ENCODE data around the gene TTC9C.

TTC9C gene

GRCh38 chr11:62707277-62707861, 20.9 kb upstream of the TTC9C start, which contains the start of the genes BSCL2 and GNG3:
Gene BSCL2 (minus strand): TSS chr11:62707424. CDS start chr11:62707195, 229 bp downstream.
Gene GNG3 (plus strand): TSS chr11:62707676. CDS start chr11:62708296, 620 bp downstream.
- TF ChIP-seq CTCF (IDR thresholded peaks at IDR 0.05; ENCODE audit: insufficient read depth, low read length, poor library complexity, severe bottlenecking) = no peak
- Histone ChIP-seq H3K79me2 (ENCODE audit: insufficient read depth, low read length) (no peaks in the 10 kb centered on the region), H4K20me1 (ENCODE audit: low read depth, low read length) (no peaks in the 10 kb centered on the region), H3K4me2 (ENCODE audit: low read depth, low read length, poor library complexity, severe bottlenecking) (peak within 1 kb of the TSS; percentile 69), H3K4me3 (ENCODE audit: insufficient read depth, low read length, poor library complexity, severe bottlenecking) (peak within 1 kb of the TSS; percentile 31), H3F3A (ENCODE audit: insufficient read depth) (peaks cover 13% of the 10 kb centered on the region; the same call in 1 of the 2 replicates), H3K9ac (ENCODE audit: low read length) (peak within 1 kb of the TSS; percentile 56), H2AFZ (ENCODE audit: low read depth, low read length, severe bottlenecking) (no peak within 1 kb of the TSS), H3K36me3 (ENCODE audit: low read length) (peaks cover 4% of the 10 kb centered on the region), H3K9me3 (ENCODE audit: insufficient read depth, low read length) (no peaks in the 10 kb centered on the region), H3K27ac (ENCODE audit: low read depth, low read length) (no peak within 1 kb of the TSS), H3K9me2 (replicated peaks; ENCODE audit: insufficient read depth, low read length) (no peaks in the 10 kb centered on the region), H3K27me3 (ENCODE audit: low read length) (no peaks in the 10 kb centered on the region)

DNA sequence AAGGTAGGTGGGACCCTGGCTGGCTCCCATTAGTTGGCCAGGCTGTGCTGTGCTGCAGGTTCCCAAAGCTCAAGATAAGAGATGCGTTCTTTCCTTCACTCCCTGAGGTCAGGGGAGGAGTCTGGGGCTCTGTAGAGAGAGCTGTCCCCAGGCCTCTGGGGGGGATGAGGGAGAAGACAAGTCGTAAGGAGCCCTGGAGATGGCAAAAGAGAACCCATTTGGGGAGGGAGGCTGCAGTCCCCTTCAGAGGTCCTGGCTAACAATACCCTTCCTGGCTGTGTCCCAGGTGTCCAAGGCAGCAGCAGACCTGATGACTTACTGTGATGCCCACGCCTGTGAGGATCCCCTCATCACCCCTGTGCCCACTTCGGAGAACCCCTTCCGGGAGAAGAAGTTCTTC, 19.9 kb upstream of the TTC9C start:
- H3K4me3 ChIP-seq (ENCODE audit: insufficient read depth, low read length, poor library complexity, severe bottlenecking) = no peak overlapping the region
- no peak overlapping the region for H3K4me2 ChIP-seq (ENCODE audit: low read depth, low read length, poor library complexity, severe bottlenecking)
- no peaks in the 10 kb centered on the region for H3K9me2 ChIP-seq (replicated peaks; ENCODE audit: insufficient read depth, low read length)
- no peaks in the 10 kb centered on the region for H4K20me1 ChIP-seq (ENCODE audit: low read depth, low read length)
- no peaks in the 10 kb centered on the region for H3K9me3 ChIP-seq (ENCODE audit: insufficient read depth, low read length)
- no peak overlapping the region for H3K9ac ChIP-seq (ENCODE audit: low read length)
- H3K79me2 ChIP-seq (ENCODE audit: insufficient read depth, low read length) = peaks cover 2% of the 10 kb centered on the region; the same call in 1 of the 2 replicates
- peaks cover 23% of the 10 kb centered on the region for H3F3A ChIP-seq (ENCODE audit: insufficient read depth)
- TF ChIP-seq EZH2phosphoT487 (conservative IDR thresholded peaks at IDR 0.05; ENCODE audit: low read length) = no peak
- no peak overlapping the region for H2AFZ ChIP-seq (ENCODE audit: low read depth, low read length, severe bottlenecking)
- H3K27me3 ChIP-seq (ENCODE audit: low read length) = no peaks in the 10 kb centered on the region
- peaks cover 5% of the 10 kb centered on the region for H3K36me3 ChIP-seq (ENCODE audit: low read length)
- H3K27ac ChIP-seq (ENCODE audit: low read depth, low read length) = no peak overlapping the region

DNA sequence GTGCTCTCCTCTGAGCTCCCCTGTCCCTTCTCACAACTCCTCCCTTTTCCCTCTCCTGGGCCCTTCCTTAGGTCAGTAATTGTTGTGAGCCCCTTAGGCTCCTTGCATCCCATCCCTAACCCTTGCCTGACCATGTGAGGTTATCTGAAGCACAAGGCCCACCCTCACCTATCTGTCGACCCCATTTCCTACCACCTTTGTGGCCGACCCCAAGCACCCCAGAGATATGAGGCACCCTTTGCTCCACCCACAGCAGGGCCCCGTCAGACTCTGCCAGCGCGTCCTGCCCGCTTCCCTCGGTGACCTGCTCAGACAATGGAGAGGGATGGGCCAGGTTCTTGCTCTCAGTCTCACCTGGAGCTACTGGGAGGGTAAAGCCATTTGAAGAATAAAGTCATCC, 19.5 kb upstream of the TTC9C start:
- Histone ChIP-seq H3K4me2 (ENCODE audit: low read depth, low read length, poor library complexity, severe bottlenecking) (no peak overlapping the region), H3K27ac (ENCODE audit: low read depth, low read length) (no peak overlapping the region), H3K27me3 (ENCODE audit: low read length) (no peaks in the 10 kb centered on the region), H4K20me1 (ENCODE audit: low read depth, low read length) (no peaks in the 10 kb centered on the region), H3K9ac (ENCODE audit: low read length) (no peak overlapping the region), H3K9me2 (replicated peaks; ENCODE audit: insufficient read depth, low read length) (no peaks in the 10 kb centered on the region), H2AFZ (ENCODE audit: low read depth, low read length, severe bottlenecking) (no peak overlapping the region), H3K36me3 (ENCODE audit: low read length) (peaks cover 8% of the 10 kb centered on the region), H3F3A (ENCODE audit: insufficient read depth) (peaks cover 24% of the 10 kb centered on the region), H3K9me3 (ENCODE audit: insufficient read depth, low read length) (no peaks in the 10 kb centered on the region), H3K79me2 (ENCODE audit: insufficient read depth, low read length) (peaks cover 5% of the 10 kb centered on the region; the same call in 1 of the 2 replicates), H3K4me3 (ENCODE audit: insufficient read depth, low read length, poor library complexity, severe bottlenecking) (no peak overlapping the region)
- TF ChIP-seq CTCF (IDR thresholded peaks at IDR 0.05; ENCODE audit: insufficient read depth, low read length, poor library complexity, severe bottlenecking) = no peak
- no peak for TF ChIP-seq EZH2phosphoT487 (conservative IDR thresholded peaks at IDR 0.05; ENCODE audit: low read length)

DNA sequence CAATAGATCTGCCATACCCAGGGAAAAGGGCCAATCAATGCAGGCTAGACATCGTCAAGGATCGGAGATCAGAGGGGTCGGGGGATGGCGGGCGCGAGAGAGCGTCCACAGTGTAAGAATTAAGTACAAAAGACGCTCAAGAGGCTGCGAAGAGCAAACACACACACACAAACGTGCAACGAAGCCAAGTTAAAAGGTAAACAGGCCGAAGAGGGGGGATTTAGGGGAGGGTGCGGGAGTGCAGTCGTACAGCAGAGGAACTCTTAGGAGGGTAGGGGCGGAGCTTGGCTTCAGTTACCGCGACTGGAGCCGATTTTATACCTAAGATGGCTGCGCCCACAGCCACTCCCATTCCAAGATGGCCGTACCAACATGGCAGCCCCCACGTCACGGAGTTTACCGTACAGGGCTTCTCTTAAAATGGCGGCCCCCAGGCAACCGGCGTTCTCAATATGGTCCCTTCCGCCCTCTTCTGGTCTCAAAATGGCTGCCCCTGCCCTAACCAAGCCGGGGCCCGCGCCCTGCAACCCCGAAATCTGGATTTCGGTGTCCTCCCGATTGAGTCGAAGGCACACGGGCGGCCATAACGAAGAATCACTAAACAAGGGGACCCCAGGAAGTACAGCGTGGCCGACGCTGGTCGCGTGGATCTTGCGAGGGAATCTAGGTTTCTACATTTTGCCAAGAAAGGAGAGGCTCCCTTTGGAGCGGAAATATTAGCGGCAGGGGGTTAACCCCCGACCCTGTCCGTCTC, 18.9 kb upstream of the TTC9C start:
- no peak for TF ChIP-seq CTCF (IDR thresholded peaks at IDR 0.05; ENCODE audit: insufficient read depth, low read length, poor library complexity, severe bottlenecking)
- H3K27ac ChIP-seq (ENCODE audit: low read depth, low read length) = no peak overlapping the region
- H3K4me3 ChIP-seq (ENCODE audit: insufficient read depth, low read length, poor library complexity, severe bottlenecking) = no peak overlapping the region
- H3K4me2 ChIP-seq (ENCODE audit: low read depth, low read length, poor library complexity, severe bottlenecking) = no peak overlapping the region
- no peak overlapping the region for H2AFZ ChIP-seq (ENCODE audit: low read depth, low read length, severe bottlenecking)
- no peaks in the 10 kb centered on the region for H4K20me1 ChIP-seq (ENCODE audit: low read depth, low read length)
- H3K9me2 ChIP-seq (replicated peaks; ENCODE audit: insufficient read depth, low read length) = no peaks in the 10 kb centered on the region
- H3K9ac ChIP-seq (ENCODE audit: low read length) = no peak overlapping the region
- no peaks in the 10 kb centered on the region for H3K27me3 ChIP-seq (ENCODE audit: low read length)
- no peaks in the 10 kb centered on the region for H3K9me3 ChIP-seq (ENCODE audit: insufficient read depth, low read length)
- peaks cover 24% of the 10 kb centered on the region for H3F3A ChIP-seq (ENCODE audit: insufficient read depth)
- H3K36me3 ChIP-seq (ENCODE audit: low read length) = peaks cover 8% of the 10 kb centered on the region
- peaks cover 5% of the 10 kb centered on the region; the same call in 1 of the 2 replicates for H3K79me2 ChIP-seq (ENCODE audit: insufficient read depth, low read length)
